Epidermal melanocyte (primary cell): ENCODE measurements around the gene CTXN1.

Experiments
- DNase-seq: peaks from one replicate; pipeline ENCODE4 v3.0.0; 2011; ENCODE audit warnings: low spot score; ENCODE audit not compliant: insufficient read length

Gene CTXN1

GRCh38 chr19:7877249-7877836 is 48.6 kb downstream of the CTXN1 start:
- DNase-seq = no peak

- DNase-seq = no peak
These were observed 51.0 kb downstream of the CTXN1 start for GRCh38 chr19:7874897-7875273.
